GM04504 (cell line): ENCODE measurements around the gene STARD4.

ENCODE experiments used
- DNase-seq: peaks from one replicate; pipeline ENCODE4 v3.0.0-alpha.2; 2012; ENCODE audit warnings: low read depth

Gene STARD4

GRCh38 chr5:111472096-111472495, 40.2 kb downstream of the STARD4 start:
- DNase-seq: no peak

GRCh38 chr5:111469903-111470302, 42.4 kb downstream of the STARD4 start:
- no peak for DNase-seq

- DNase-seq: no peak
Observed at GRCh38 chr5:111469293-111469896, 42.9 kb downstream of the STARD4 start.

- DNase-seq: no peak
Observed at GRCh38 chr5:111463311-111463710, 49.0 kb downstream of the STARD4 start.

- DNase-seq: no peak
Observed at GRCh38 chr5:111461934-111462333, 50.4 kb downstream of the STARD4 start.

GRCh38 chr5:111461255-111461671, 51.1 kb downstream of the STARD4 start:
- no peak for DNase-seq

GRCh38 chr5:111454776-111455175, 57.6 kb downstream of the STARD4 start:
- DNase-seq: no peak

- no peak for DNase-seq
Observed at GRCh38 chr5:111454198-111454622, 58.1 kb downstream of the STARD4 start.

- no peak for DNase-seq
Observed at GRCh38 chr5:111453747-111454146, 58.6 kb downstream of the STARD4 start.

- DNase-seq: no peak
Observed at GRCh38 chr5:111453295-111453694, 59.0 kb downstream of the STARD4 start.

- DNase-seq: no peak
Observed at GRCh38 chr5:111447822-111448221, 64.5 kb downstream of the STARD4 start.

GRCh38 chr5:111447099-111447498, 65.2 kb downstream of the STARD4 start:
- DNase-seq: no peak
